HG03097 (cell line): ENCODE measurements around the gene METTL26.

Source experiments
- ATAC-seq: cut with Tn5 transposase; IDR thresholded peaks from one replicate; pipeline ENCODE4 v1.9.1; 2021; ENCODE audit not compliant: unreplicated experiment, low FRiP score

Gene METTL26

GRCh38 chr16:636206-637080 lies at the start of gene METTL26:
METTL26 (minus strand) TSS chr16:636305; CDS start chr16:636290, 15 bp downstream.
- peak; percentile 51 for ATAC-seq

- ATAC-seq, result no peak
Measured at GRCh38 chr16:684961-685696, 49.0 kb upstream of the METTL26 start.

GRCh38 chr16:684071-684794 lies 48.1 kb upstream of the METTL26 start, which contains the start of gene JMJD8:
JMJD8 (minus strand) TSS chr16:684334; CDS start chr16:684319, 15 bp downstream.
- ATAC-seq, result peak; percentile 52

DNA sequence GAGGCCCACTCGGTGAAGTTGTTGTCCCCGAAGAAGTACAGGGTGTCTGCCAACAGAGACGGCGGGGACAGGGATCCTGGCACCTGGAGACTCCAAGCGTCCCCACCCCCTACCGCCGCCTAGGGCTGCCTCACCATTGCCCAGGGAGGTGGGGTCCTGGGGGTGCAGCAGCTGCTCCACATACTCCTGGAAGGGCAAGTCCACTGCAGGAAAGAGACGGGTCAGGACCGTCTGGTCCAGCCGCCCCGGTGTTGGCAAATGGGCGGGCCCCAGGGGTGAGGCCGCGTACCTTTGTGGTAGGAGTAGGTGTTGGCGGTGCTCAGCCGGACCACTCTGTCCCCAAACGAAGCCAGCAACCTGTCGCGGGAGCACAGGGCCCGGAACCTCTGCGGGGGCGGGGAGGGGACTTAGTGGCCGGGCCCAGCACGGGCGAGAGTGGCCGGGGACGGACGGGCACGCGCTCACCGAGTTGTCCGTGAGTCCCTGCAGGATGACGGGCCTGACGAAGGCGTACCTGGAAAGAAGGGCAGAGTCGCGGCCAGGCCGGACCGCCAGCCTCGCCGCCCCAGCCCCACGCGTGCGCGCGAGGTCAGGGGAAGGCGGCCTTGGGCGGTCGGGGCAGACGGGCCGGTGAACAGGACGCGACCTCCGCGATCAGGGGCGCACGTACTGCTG lies 47.4 kb upstream of the METTL26 start:
- ATAC-seq, result no peak

DNA sequence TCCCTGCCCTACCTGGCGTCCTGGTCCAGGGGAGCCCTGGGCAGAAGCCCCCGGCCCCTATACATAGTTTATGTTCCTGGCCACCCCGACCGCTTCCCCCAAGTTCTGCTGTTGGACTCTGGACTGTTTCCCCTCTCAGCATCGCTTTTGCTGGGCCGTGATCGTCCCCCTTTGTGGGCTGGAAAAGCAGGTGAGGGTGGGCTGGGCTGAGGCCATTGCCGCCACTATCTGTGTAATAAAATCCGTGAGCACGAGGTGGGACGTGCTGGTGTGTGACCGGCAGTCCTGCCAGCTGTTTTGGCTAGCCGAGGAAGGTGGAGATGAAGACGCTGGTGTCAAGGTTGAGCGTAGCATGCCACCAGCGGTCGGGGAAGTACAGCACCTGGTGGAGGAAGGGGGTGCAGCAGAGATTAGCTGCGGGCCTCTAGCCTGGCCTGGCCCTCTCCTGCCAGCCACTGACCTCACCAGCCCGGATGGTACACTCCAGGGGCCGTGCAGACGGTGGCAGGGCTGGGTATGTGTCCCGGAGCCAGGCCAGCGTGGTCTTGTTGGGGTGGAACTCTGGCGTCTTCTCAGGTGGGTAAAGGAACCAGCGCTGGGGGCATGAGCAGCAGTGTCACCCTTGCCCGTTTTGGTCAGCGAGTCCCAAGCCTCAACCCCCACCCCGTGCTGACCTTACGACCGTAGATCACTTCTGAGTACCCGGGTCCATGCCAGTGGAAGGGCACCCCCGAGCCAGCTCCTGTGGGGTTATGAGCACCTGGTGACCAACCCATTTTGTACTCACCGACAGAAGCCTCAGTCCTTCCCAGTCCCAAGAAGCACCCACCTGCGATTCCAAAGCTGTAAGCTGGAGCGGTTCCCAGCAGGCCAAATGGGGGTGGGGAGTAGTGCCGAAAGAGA lies 46.6 kb upstream of the METTL26 start:
- no peak for ATAC-seq

GRCh38 chr16:681746-682427 lies 45.8 kb upstream of the METTL26 start:
- no peak for ATAC-seq

- ATAC-seq, result no peak
Measured at GRCh38 chr16:680967-681745, 45.1 kb upstream of the METTL26 start.

GRCh38 chr16:680625-680945 lies 44.5 kb upstream of the METTL26 start:
- no peak for ATAC-seq

GRCh38 chr16:679814-680624 lies 43.9 kb upstream of the METTL26 start, which contains the start of gene STUB1:
STUB1 (plus strand) TSS chr16:680410; CDS start chr16:680526, 116 bp downstream.
- peak; percentile 34 for ATAC-seq

GRCh38 chr16:678858-679813 lies 43.0 kb upstream of the METTL26 start:
- ATAC-seq, result no peak

- ATAC-seq, result no peak
Measured at GRCh38 chr16:678209-678857, 42.2 kb upstream of the METTL26 start.

GRCh38 chr16:677316-678190 lies 41.4 kb upstream of the METTL26 start:
- no peak for ATAC-seq

GRCh38 chr16:676913-677312 lies 40.8 kb upstream of the METTL26 start:
- no peak for ATAC-seq

DNA sequence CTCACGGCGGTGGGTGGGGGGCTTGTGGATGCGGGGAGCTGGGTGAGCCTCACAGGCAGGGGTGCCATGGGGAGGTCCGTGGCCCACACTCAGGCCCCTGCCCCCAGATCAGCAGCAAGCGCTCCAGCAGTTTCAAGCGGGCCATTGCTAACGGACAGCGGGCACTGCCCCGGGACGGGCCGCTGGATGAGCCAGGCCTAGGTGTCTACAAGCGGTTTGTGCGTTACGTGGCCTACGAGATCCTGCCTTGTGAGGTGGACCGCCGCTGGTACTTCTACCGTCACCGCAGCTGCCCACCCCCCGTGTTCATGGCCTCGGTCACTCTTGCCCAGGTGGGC lies 40.4 kb upstream of the METTL26 start:
- no peak for ATAC-seq
